ENCODE measurements around the gene POLR3GL. TPM values are rescaled to one million over a fixed set of nuclear protein-coding genes. Genes with fewer than 3 reads are reported as not detected.

The POLR3GL gene
- total RNA-seq, 2 experiments from 2014 or later, result 32.6 to 34.9 TPM

DNA sequence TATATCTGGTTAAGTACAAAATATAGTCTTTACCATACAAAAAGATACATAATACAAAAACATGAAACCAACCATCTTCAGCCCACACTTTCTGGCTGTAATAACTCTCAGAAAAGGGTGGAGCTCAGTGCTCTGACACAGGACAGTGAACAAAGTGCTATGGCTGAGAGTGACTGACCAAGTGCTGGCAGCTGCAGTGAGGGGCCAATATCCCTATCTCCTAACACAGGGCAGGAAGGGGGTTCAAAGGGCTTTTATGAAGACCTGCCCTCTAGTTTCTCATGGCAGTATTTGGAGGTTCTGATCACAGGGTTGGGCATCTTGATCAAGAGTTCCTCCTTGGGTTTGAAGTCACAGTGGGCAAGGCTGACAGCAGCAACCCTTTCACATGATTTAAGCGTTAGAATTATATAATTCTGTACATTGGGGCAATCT lies 28.0 kb downstream of the POLR3GL start:
- POLR2A ChIA-PET, result interaction anchor here (1.4 to 13.2 kb wide), 4 partner anchors 11 to 30 kb away, joined by 7 to 407 read pairs (median 68); partner anchors contain the start of genes ANKRD34A and POLR3GL
- H3K36me3 Mint-ChIP-seq, result peaks cover 46% of the 10 kb centered on the region
- DNase-seq (peak; percentile 15), ATAC-seq (ENCODE audit: low read depth) (no peak)
- no peaks in the 10 kb centered on the region for H3K9me3 Mint-ChIP-seq
- peak overlapping the region; percentile 99 for H3K27ac Mint-ChIP-seq
- peak overlapping the region; percentile 100 for H3K4me3 Mint-ChIP-seq
- H3K4me1 Mint-ChIP-seq, result peaks cover 56% of the 10 kb centered on the region
- H3K27me3 Mint-ChIP-seq, result no peaks in the 10 kb centered on the region

DNA sequence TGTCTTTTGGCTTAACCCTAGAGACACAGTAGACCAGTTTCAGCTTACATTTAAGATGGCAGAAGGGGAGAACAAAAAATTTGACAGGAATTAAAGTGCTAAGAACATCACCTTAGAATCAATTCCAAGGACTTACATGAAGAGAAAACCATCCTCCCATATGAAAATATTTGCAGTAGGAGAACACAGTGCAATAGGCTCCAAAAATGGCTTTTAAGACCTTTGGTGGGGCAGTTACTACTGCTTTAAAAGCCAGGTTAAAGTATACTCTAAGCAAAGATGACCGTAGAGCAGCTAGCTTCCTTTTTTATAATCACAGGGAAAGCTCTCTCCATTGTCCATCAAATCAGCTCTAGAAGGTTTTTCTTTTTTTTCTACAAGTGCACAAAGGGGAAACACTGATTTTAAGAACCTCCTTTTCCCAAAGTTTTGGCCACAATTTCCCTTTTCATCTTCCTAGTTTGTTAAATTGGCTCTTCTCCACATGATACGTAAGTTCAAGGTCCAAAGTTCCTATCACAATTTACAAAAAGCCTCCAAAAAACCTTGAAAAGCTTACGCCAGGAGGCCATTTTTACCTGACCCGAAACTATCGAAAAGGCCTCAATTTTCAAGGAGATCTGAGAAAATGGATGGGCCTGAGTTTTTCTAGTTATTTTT lies 28.6 kb downstream of the POLR3GL start:
- Mint-ChIP-seq H3K4me1 (peaks cover 56% of the 10 kb centered on the region), H3K27ac (peak overlapping the region; percentile 99), H3K4me3 (peak overlapping the region; percentile 100), H3K27me3 (no peaks in the 10 kb centered on the region), H3K36me3 (peaks cover 46% of the 10 kb centered on the region), H3K9me3 (no peaks in the 10 kb centered on the region)
- ATAC-seq (ENCODE audit: low read depth) (no peak), DNase-seq (no peak)
- POLR2A ChIA-PET, result interaction anchor here (1.2 to 13.2 kb wide), 4 partner anchors 9 to 30 kb away, joined by 3 to 407 read pairs (median 68); partner anchors contain the start of genes ANKRD34A and POLR3GL

GRCh38 chr1:145993618-145994390 lies 29.3 kb downstream of the POLR3GL start:
- POLR2A ChIA-PET, result interaction anchor here (0.5 to 13.2 kb wide), 8 partner anchors 9 to 79 kb away, joined by 3 to 407 read pairs (median 4); partner anchors contain the start of genes ANKRD34A, PEX11B and POLR3GL
- ATAC-seq (ENCODE audit: low read depth) (no peak), DNase-seq (peak; percentile 26)
- peaks cover 46% of the 10 kb centered on the region for H3K36me3 Mint-ChIP-seq
- no peaks in the 10 kb centered on the region for H3K27me3 Mint-ChIP-seq
- H3K4me3 Mint-ChIP-seq, result peak overlapping the region; percentile 100
- H3K9me3 Mint-ChIP-seq, result no peaks in the 10 kb centered on the region
- H3K4me1 Mint-ChIP-seq, result peaks cover 58% of the 10 kb centered on the region
- peak overlapping the region; percentile 99 for H3K27ac Mint-ChIP-seq

- Mint-ChIP-seq H3K4me1 (peaks cover 60% of the 10 kb centered on the region), H3K9me3 (no peaks in the 10 kb centered on the region), H3K27ac (peak overlapping the region; percentile 99), H3K27me3 (no peaks in the 10 kb centered on the region), H3K4me3 (peak overlapping the region; percentile 100), H3K36me3 (peaks cover 46% of the 10 kb centered on the region)
- no peak for ATAC-seq (ENCODE audit: low read depth)
- peak; percentile 56 for DNase-seq
- POLR2A ChIA-PET, result interaction anchor here (0.5 to 13.2 kb wide), 9 partner anchors 8 to 80 kb away, joined by 3 to 407 read pairs (median 4); partner anchors contain the start of genes ANKRD34A, LIX1L, PEX11B and POLR3GL
Observed at GRCh38 chr1:145994391-145995120, 30.1 kb downstream of the POLR3GL start.

DNA sequence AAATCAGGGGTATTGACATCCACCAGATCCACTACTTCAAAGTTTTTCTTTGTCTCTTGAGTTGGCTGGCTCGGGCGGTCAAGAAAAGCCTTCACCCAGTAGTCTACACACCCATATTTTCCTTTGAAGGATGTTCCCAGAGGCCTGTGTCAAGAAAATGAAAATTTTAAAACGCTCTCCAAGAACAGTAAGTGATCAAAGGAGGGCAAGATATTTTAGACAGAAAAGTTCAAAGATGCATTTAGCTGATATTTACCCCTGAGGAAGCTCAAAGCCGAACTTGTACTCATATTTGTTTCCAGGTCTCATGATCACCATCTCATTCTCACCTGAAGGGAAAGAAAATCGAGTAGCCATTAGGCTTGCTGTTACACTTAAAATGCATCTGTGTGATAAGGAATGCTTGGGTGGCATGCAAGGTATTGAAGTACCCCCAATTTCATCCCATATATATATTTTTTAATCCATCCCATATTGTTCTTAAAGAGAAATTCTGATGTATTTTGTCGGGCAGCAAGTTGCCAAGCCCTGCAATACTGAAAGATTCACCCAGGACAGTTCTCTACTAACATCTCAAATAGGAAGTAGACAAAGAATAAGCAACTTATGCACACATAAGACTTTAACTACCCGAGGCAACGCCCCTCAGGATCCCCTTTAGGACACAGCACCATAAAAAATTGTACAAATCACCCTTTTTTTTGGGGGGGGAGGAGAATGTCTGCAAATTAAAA lies 30.8 kb downstream of the POLR3GL start:
- POLR2A ChIA-PET, result interaction anchor here (0.5 to 13.2 kb wide), 7 partner anchors 6 to 54 kb away, joined by 4 to 407 read pairs (median 30); partner anchors contain the start of genes ANKRD34A, LIX1L and POLR3GL
- Mint-ChIP-seq H3K4me1 (peaks cover 63% of the 10 kb centered on the region), H3K9me3 (no peaks in the 10 kb centered on the region), H3K27ac (peak overlapping the region; percentile 99), H3K36me3 (peaks cover 46% of the 10 kb centered on the region), H3K27me3 (no peaks in the 10 kb centered on the region), H3K4me3 (peak overlapping the region; percentile 100)
- DNase-seq (no peak), ATAC-seq (ENCODE audit: low read depth) (no peak)

GRCh38 chr1:145995964-145996432 lies 31.5 kb downstream of the POLR3GL start:
- POLR2A ChIA-PET, result interaction anchor here (0.5 to 13.2 kb wide), 11 partner anchors 7 to 105 kb away, joined by 3 to 407 read pairs (median 10); partner anchors contain the start of genes ANKRD34A, LIX1L, PEX11B and POLR3GL
- Mint-ChIP-seq H3K27ac (peak overlapping the region; percentile 99), H3K4me3 (peak overlapping the region; percentile 100), H3K9me3 (no peaks in the 10 kb centered on the region), H3K4me1 (peaks cover 58% of the 10 kb centered on the region), H3K36me3 (peaks cover 46% of the 10 kb centered on the region), H3K27me3 (no peaks in the 10 kb centered on the region)
- ATAC-seq (ENCODE audit: low read depth), result no peak
- DNase-seq, result no peak

GRCh38 chr1:145996433-145997015 lies 32.0 kb downstream of the POLR3GL start, which contains the start of gene TXNIP:
TSS of gene TXNIP (minus strand) at chr1:145996579. CDS start at chr1:145996266, 313 bp downstream.
- peaks cover 54% of the 10 kb centered on the region for H3K4me1 Mint-ChIP-seq
- POLR2A ChIA-PET, result interaction anchor here (0.6 to 13.2 kb wide), 14 partner anchors 8 to 150 kb away, joined by 3 to 407 read pairs (median 5); partner anchors contain the start of genes ANKRD34A, LIX1L, NUDT17 and PEX11B
- peaks cover 46% of the 10 kb centered on the region for H3K36me3 Mint-ChIP-seq
- ATAC-seq (ENCODE audit: low read depth) (peak; percentile 83), DNase-seq (peak; percentile 90)
- peak within 1 kb of the TSS; percentile 99 for H3K27ac Mint-ChIP-seq
- H3K9me3 Mint-ChIP-seq, result no peaks in the 10 kb centered on the region
- no peaks in the 10 kb centered on the region for H3K27me3 Mint-ChIP-seq
- H3K4me3 Mint-ChIP-seq, result peak within 1 kb of the TSS; percentile 100

DNA sequence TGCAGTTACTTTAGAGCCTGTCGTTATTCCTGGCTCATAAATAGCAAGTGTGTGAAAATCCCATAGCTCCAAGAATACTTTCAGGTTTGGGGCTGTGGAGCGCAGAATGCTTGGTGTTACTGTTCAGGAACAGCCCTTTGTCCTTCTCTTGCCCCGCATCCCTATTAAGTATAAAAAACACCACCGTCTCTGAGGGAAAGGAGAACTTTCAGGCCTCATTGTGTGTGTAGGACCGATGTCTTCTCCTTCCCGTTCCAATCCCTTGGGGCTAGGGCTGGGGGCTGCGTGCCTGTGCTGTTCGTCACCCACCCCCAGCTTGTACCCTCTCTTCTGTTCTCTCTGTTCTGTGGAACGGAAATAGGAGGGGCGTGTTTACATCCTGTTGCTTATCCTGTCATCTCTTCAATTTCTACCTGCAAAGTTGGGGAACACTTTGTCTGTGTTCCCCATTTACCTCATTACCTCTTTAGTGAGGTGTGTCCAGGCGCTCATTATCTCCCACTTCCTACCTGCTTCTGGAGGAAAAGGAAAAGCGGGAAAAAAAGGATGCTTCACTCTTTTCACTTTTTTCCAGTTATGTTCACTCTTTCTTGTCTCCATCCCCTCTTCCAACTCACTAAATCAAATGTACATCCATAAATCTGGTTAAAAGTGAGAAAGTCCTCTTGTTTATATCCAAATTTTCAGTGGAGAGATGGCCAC lies 32.7 kb downstream of the POLR3GL start:
- peak; percentile 65 for DNase-seq
- Mint-ChIP-seq H3K9me3 (no peaks in the 10 kb centered on the region), H3K4me3 (peak overlapping the region; percentile 100), H3K27ac (peak overlapping the region; percentile 99), H3K36me3 (peaks cover 41% of the 10 kb centered on the region), H3K4me1 (peaks cover 49% of the 10 kb centered on the region), H3K27me3 (no peaks in the 10 kb centered on the region)
- ATAC-seq (ENCODE audit: low read depth), result peak; percentile 50
- POLR2A ChIA-PET, result interaction anchor here (0.8 to 13.2 kb wide), 12 partner anchors 8 to 151 kb away, joined by 3 to 407 read pairs (median 8); partner anchors contain the start of genes ANKRD34A, LIX1L, NUDT17 and PEX11B

- Mint-ChIP-seq H3K36me3 (peaks cover 38% of the 10 kb centered on the region), H3K4me3 (peak overlapping the region; percentile 100), H3K4me1 (peaks cover 45% of the 10 kb centered on the region), H3K27ac (peak overlapping the region; percentile 99), H3K9me3 (no peaks in the 10 kb centered on the region), H3K27me3 (no peaks in the 10 kb centered on the region)
- POLR2A ChIA-PET, result interaction anchor here (0.6 to 13.2 kb wide), 10 partner anchors 9 to 139 kb away, joined by 3 to 407 read pairs (median 14); partner anchors contain the start of genes ANKRD34A, LIX1L, PEX11B and PIAS3
- DNase-seq (no peak), ATAC-seq (ENCODE audit: low read depth) (no peak)
Observed at GRCh38 chr1:145997718-145998023, 33.2 kb downstream of the POLR3GL start.

DNA sequence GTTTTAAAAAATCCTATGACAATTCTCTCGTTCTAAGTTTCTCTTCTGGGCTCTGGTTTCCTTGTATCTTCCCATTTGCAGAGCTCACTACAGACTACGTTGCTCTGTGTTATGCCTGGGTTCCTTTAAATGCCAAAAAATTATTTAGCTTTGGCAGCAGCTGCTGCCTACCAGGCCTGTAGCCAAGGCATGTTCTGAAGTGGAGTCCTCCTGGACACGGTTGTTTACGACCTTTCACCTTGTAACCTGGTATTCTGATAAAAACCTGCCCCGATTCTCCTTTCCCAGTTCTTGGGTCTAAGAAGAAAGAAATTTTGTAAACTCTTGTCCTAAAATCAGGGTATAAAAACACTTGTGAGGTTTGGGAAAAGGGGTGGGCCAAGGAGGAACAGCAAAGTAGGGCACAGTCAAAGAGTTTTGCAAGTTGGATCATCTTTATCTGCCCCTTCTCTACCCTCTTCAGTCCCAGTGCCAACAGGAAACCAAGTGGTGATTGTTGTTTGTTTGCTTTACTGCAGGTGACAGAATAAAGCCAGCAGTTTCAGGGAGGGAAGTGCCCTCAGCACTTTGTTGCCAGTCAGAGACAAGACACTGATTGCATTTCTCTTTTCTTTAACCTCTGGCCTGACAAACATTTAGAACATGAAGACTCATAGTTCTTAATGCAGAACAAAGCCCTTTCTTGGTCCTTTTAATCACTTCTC lies 35.0 kb downstream of the POLR3GL start:
- ATAC-seq (ENCODE audit: low read depth) (no peak), DNase-seq (no peak)
- Mint-ChIP-seq H3K9me3 (no peaks in the 10 kb centered on the region), H3K27me3 (no peaks in the 10 kb centered on the region), H3K4me3 (peak overlapping the region; percentile 72), H3K27ac (peak overlapping the region; percentile 99), H3K36me3 (peaks cover 20% of the 10 kb centered on the region), H3K4me1 (peaks cover 35% of the 10 kb centered on the region)
- POLR2A ChIA-PET, result interaction anchor here (5.0 to 13.2 kb wide), 3 partner anchors 11 to 37 kb away, joined by 30 to 407 read pairs (median 59); partner anchors contain the start of genes ANKRD34A and POLR3GL

Data from activated naive CD8-positive, alpha-beta T cell treated with anti-CD3 and anti-CD28 coated beads, Interleukin-2, amount 10 ng/mL, durations not matched to agents 7 days and 5 days (primary cell).